ENCODE measurements around the gene SNRPD3. TPM values are rescaled to one million over a fixed set of nuclear protein-coding genes. Genes with fewer than 3 reads are reported as not detected.

The SNRPD3 gene
- total and polyA plus RNA-seq, 9 of the 15 experiments (the other 6 are each of a cell fraction or from before 2014, with no cell fraction given) = 131 to 366 (median 274) TPM

DNA sequence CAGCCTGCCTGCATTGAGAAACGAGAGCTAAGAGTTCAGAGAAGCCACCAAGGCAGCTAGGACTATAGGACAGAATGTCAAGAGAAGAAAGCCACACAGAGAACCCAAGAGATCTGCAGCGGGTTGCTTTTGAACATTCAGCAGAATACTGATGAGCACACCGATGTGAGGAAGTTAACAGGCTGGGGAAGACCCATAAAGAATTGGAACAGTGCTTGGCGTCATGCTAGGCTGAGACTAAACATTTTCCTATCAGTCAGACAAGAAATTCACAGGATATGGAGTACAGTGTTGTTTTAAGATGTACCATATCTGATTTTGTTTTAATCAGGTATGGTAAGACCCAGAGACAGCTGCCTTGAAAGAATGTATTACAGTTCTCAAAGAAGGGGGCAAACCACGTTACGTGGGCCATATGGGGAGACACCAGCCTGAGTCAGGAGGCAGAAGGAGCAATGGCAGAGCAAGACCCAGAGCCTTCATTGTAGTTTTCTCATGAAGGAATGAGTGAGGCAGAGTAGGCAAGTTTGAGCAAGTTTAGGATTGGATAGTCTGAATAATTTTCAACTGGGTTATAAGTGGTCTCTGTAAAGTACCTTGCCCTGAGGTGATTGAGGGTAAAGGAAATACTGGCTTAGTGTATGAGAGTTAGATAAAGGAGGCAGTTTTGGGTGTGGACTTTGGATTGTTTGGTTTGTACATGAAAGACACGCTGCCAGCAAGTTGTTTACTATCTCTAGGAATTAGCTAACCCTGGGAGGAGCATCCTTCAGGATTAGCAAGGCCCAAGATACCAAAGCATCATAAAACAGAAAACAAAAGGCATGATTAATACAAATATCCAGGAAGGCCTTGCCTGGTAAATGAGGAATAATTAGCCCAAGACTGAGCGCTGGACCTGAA is 22.8 kb downstream of the SNRPD3 start:
- intact Hi-C loops (cut with micrococcal nuclease) = no loop called here
- CTCF ChIA-PET (ENCODE audit: low intra/inter-chr PET ratio) = no interaction called here
- H3K27me3 ChIP-seq (ENCODE audit: control insufficient read depth in 2 of 2, insufficient read depth in 2 of 2, low read length in 2 of 2) = no peaks in the 10 kb centered on the region
- ATAC-seq (peak; percentile 22; the same call in 2 of the 3 replicates), FAIRE-seq (no peak), DNase-seq (ENCODE audit: extremely low read depth in 1 of 4, low spot score in 3 of 4) (no peak)
- H3K79me2 ChIP-seq (ENCODE audit: control insufficient read depth, insufficient read depth, low read length) = no peaks in the 10 kb centered on the region; the same call in 2 of the 3 replicates
- H4K20me1 ChIP-seq (replicated peaks; ENCODE audit: control insufficient read depth, insufficient read depth, low read length) = no peaks in the 10 kb centered on the region
- no peak overlapping the region for H3K9ac ChIP-seq (ENCODE audit: insufficient read depth in 1 of 2, low read depth in 2 of 2, low read length in 2 of 2)
- H3K4me1 ChIP-seq (replicated peaks in 1 of 2; ENCODE audit: control insufficient read depth in 2 of 2, insufficient read depth in 2 of 2, low read length in 2 of 2) = peaks cover 0 to 4% of the 10 kb centered on the region in 2 experiments; a peak in 2 of 5 replicates
- H3K9me3 ChIP-seq (replicated peaks; ENCODE audit: control insufficient read depth, insufficient read depth, low read depth, low read length) = no peaks in the 10 kb centered on the region
- POLR2A ChIA-PET = interaction anchor here (0.6 to 1.6 kb wide), 3 partner anchors 13 to 38 kb away, joined by 3 to 4 read pairs (median 4); no protein-coding TSS in a partner anchor
- no peak overlapping the region for H3K27ac ChIP-seq (ENCODE audit: extremely low read depth, low read depth, low read length)
- no TSS peak for BruUV-seq (replicated peaks)
- WGBS (ENCODE audit: insufficient coverage, low coverage, missing lambda C conversion rate) = 48% methylated on average over 5 of the region's 8 CpGs
- no peak overlapping the region for H3K4me2 ChIP-seq (ENCODE audit: insufficient read depth, low read length)
- H3K9me1 ChIP-seq (ENCODE audit: control insufficient read depth, insufficient read depth, low read length) = no peaks in the 10 kb centered on the region
- no peak overlapping the region for H2AFZ ChIP-seq (ENCODE audit: low read depth, low read length)
- no peak overlapping the region for H3K4me3 ChIP-seq
- no peak for TF ChIP-seq MTA2 (IDR thresholded peaks at IDR 0.05; ENCODE audit: low read depth)
- TF ChIP-seq SUPT5H (IDR thresholded peaks at IDR 0.05) = 0 out of 2 replicates have a peak, but pooled peaks have one; percentile 17
- TF ChIP-seq POLR2A (conservative IDR thresholded peaks at IDR 0.05) = peak; percentile 30; the same call in 1 of the 2 replicates
- TF ChIP-seq ZNF583 (CRISPR knock-in tag; IDR thresholded peaks at IDR 0.05) = no peak
- no peak for TF ChIP-seq ZZZ3 (IDR thresholded peaks at IDR 0.05)
- in situ Hi-C loops (cut with MboI) = no loop called here
- peaks cover 12% of the 10 kb centered on the region; the same call in 2 of the 3 replicates for H3K36me3 ChIP-seq (ENCODE audit: control insufficient read depth, insufficient read depth, low read length)

DNA sequence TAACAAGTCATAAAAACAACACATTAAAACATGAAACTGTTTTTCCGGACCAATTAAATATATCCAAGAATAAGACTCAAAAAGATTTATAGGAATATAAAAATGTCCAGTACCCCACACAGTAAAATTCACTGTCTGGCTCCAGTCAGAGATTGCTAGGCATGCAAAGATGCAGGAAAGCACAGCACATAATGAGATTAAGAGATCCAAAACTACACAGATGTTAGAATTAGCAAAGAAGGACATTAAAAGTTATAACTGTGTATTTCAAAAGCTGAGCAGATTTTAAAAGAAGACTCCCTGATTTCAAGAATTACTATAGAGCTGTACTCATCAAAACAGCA is 23.4 kb downstream of the SNRPD3 start:
- FAIRE-seq = no peak
- Histone ChIP-seq H3K4me1 (replicated peaks in 1 of 2; ENCODE audit: control insufficient read depth in 2 of 2, insufficient read depth in 2 of 2, low read length in 2 of 2) (peaks cover 0 to 5% of the 10 kb centered on the region in 2 experiments; a peak in 2 of 5 replicates), H3K4me2 (ENCODE audit: insufficient read depth, low read length) (no peak overlapping the region), H3K9me3 (replicated peaks; ENCODE audit: control insufficient read depth, insufficient read depth, low read depth, low read length) (no peaks in the 10 kb centered on the region), H3K36me3 (ENCODE audit: control insufficient read depth, insufficient read depth, low read length) (peaks cover 6% of the 10 kb centered on the region; the same call in 2 of the 3 replicates), H3K9me1 (ENCODE audit: control insufficient read depth, insufficient read depth, low read length) (no peaks in the 10 kb centered on the region), H3K9ac (ENCODE audit: insufficient read depth in 1 of 2, low read depth in 2 of 2, low read length in 2 of 2) (no peak overlapping the region), H2AFZ (ENCODE audit: low read depth, low read length) (no peak overlapping the region), H3K79me2 (ENCODE audit: control insufficient read depth, insufficient read depth, low read length) (no peaks in the 10 kb centered on the region), H4K20me1 (replicated peaks; ENCODE audit: control insufficient read depth, insufficient read depth, low read length) (no peaks in the 10 kb centered on the region), H3K27me3 (ENCODE audit: control insufficient read depth in 2 of 2, insufficient read depth in 2 of 2, low read length in 2 of 2) (no peaks in the 10 kb centered on the region), H3K4me3 (no peak overlapping the region), H3K27ac (ENCODE audit: extremely low read depth, low read depth, low read length) (no peak overlapping the region)
- in situ Hi-C loops (cut with MboI) (no loop called here), intact Hi-C loops (cut with micrococcal nuclease) (no loop called here)
- ATAC-seq = no peak
- WGBS (ENCODE audit: insufficient coverage, low coverage, missing lambda C conversion rate) = 78% methylated on average over 1 of the region's 1 CpG
- no peak for DNase-seq (ENCODE audit: extremely low read depth in 1 of 4, low spot score in 3 of 4)
- CTCF ChIA-PET (ENCODE audit: low intra/inter-chr PET ratio) = no interaction called here
- POLR2A ChIA-PET = interaction anchor here (1.6 kb wide), 1 partner anchor 27 kb away, joined by 4 read pairs; no protein-coding TSS in a partner anchor
- BruUV-seq (replicated peaks) = no TSS peak
- TF ChIP-seq NFIC (IDR thresholded peaks at IDR 0.05) (no peak), FUS (optimal IDR thresholded peaks at IDR 0.05; ENCODE audit: low read depth, low read length) (no peak), ZNF3 (CRISPR knock-in tag; IDR thresholded peaks at IDR 0.05) (no peak), TEAD4 (IDR thresholded peaks at IDR 0.05; ENCODE audit: low read length) (no peak), TEAD4 (CRISPR knock-in tag; IDR thresholded peaks at IDR 0.05; ENCODE audit: borderline replicate concordance) (no peak), FOXJ3 (CRISPR knock-in tag; IDR thresholded peaks at IDR 0.05) (no peak)
- TF ChIP-seq, protein P1, sequence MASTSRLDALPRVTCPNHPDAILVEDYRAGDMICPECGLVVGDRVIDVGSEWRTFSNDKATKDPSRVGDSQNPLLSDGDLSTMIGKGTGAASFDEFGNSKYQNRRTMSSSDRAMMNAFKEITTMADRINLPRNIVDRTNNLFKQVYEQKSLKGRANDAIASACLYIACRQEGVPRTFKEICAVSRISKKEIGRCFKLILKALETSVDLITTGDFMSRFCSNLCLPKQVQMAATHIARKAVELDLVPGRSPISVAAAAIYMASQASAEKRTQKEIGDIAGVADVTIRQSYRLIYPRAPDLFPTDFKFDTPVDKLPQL (IDR thresholded peaks at IDR 0.05; ENCODE audit: extremely low read depth, insufficient read length) = no peak
- TF ChIP-seq, protein P2, sequence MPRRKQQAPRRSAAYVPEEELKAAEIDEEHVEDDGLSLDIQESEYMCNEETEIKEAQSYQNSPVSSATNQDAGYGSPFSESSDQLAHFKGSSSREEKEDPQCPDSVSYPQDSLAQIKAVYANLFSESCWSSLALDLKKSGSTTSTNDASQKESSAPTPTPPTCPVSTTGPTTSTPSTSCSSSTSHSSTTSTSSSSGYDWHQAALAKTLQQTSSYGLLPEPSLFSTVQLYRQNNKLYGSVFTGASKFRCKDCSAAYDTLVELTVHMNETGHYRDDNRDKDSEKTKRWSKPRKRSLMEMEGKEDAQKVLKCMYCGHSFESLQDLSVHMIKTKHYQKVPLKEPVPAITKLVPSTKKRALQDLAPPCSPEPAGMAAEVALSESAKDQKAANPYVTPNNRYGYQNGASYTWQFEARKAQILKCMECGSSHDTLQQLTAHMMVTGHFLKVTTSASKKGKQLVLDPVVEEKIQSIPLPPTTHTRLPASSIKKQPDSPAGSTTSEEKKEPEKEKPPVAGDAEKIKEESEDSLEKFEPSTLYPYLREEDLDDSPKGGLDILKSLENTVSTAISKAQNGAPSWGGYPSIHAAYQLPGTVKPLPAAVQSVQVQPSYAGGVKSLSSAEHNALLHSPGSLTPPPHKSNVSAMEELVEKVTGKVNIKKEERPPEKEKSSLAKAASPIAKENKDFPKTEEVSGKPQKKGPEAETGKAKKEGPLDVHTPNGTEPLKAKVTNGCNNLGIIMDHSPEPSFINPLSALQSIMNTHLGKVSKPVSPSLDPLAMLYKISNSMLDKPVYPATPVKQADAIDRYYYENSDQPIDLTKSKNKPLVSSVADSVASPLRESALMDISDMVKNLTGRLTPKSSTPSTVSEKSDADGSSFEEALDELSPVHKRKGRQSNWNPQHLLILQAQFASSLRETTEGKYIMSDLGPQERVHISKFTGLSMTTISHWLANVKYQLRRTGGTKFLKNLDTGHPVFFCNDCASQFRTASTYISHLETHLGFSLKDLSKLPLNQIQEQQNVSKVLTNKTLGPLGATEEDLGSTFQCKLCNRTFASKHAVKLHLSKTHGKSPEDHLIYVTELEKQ (CRISPR knock-in tag; IDR thresholded peaks at IDR 0.05) = no peak
